Measurements from ENCODE around the gene DIS3L2.
"Not testable (repeated sequence)": the region's sequence is repeated elsewhere in the genome, so short reads cannot be mapped to it uniquely, and the experiment has no call there.

Gene DIS3L2

GRCh38 chr2:232376713-232377112 lies 415.2 kb downstream of the DIS3L2 start:
- TF ChIP-seq TAF1 (IDR thresholded peaks at IDR 0.05; ENCODE audit: borderline replicate concordance, insufficient read depth, low read length) (no peak), SIN3A (IDR thresholded peaks at IDR 0.05; ENCODE audit: borderline replicate concordance, insufficient read depth, low read length) (no peak), FOXP2 (optimal IDR thresholded peaks at IDR 0.05; ENCODE audit: borderline replicate concordance, extremely low read depth, extremely low read length, insufficient read depth) (no peak), POLR2AphosphoS5 (IDR thresholded peaks at IDR 0.05; ENCODE audit: low read depth, low read length) (no peak), REST (IDR thresholded peaks at IDR 0.05; ENCODE audit: insufficient read depth in 1 of 2, low read depth in 2 of 2, low read length in 2 of 2) (no peak)

GRCh38 chr2:232377319-232377718 lies 415.8 kb downstream of the DIS3L2 start:
- no peak for TF ChIP-seq REST (IDR thresholded peaks at IDR 0.05; ENCODE audit: insufficient read depth in 1 of 2, low read depth in 2 of 2, low read length in 2 of 2)
- no peak for TF ChIP-seq SIN3A (IDR thresholded peaks at IDR 0.05; ENCODE audit: borderline replicate concordance, insufficient read depth, low read length)
- no peak for TF ChIP-seq POLR2AphosphoS5 (IDR thresholded peaks at IDR 0.05; ENCODE audit: low read depth, low read length)
- TF ChIP-seq FOXP2 (optimal IDR thresholded peaks at IDR 0.05; ENCODE audit: borderline replicate concordance, extremely low read depth, extremely low read length, insufficient read depth): no peak
- TF ChIP-seq TAF1 (IDR thresholded peaks at IDR 0.05; ENCODE audit: borderline replicate concordance, insufficient read depth, low read length): no peak

GRCh38 chr2:232377841-232378734 lies 416.6 kb downstream of the DIS3L2 start:
- TF ChIP-seq SIN3A (IDR thresholded peaks at IDR 0.05; ENCODE audit: borderline replicate concordance, insufficient read depth, low read length) (no peak), REST (IDR thresholded peaks at IDR 0.05; ENCODE audit: insufficient read depth in 1 of 2, low read depth in 2 of 2, low read length in 2 of 2) (no peak), TAF1 (IDR thresholded peaks at IDR 0.05; ENCODE audit: borderline replicate concordance, insufficient read depth, low read length) (no peak), POLR2AphosphoS5 (IDR thresholded peaks at IDR 0.05; ENCODE audit: low read depth, low read length) (no peak), FOXP2 (optimal IDR thresholded peaks at IDR 0.05; ENCODE audit: borderline replicate concordance, extremely low read depth, extremely low read length, insufficient read depth) (no peak)

- TF ChIP-seq TAF1 (IDR thresholded peaks at IDR 0.05; ENCODE audit: borderline replicate concordance, insufficient read depth, low read length); SIN3A (IDR thresholded peaks at IDR 0.05; ENCODE audit: borderline replicate concordance, insufficient read depth, low read length); POLR2AphosphoS5 (IDR thresholded peaks at IDR 0.05; ENCODE audit: low read depth, low read length): not testable (repeated sequence)
These were observed 417.2 kb downstream of the DIS3L2 start, which contains the start of gene ALPP for GRCh38 chr2:232378735-232379151. Gene ALPP, plus strand, starts transcription at chr2:232378751. Its CDS starts 52 bp downstream, at chr2:232378803.

- TF ChIP-seq TAF1 (IDR thresholded peaks at IDR 0.05; ENCODE audit: borderline replicate concordance, insufficient read depth, low read length) (no peak), POLR2AphosphoS5 (IDR thresholded peaks at IDR 0.05; ENCODE audit: low read depth, low read length) (no peak), FOXP2 (optimal IDR thresholded peaks at IDR 0.05; ENCODE audit: borderline replicate concordance, extremely low read depth, extremely low read length, insufficient read depth) (no peak), REST (IDR thresholded peaks at IDR 0.05; ENCODE audit: insufficient read depth in 1 of 2, low read depth in 2 of 2, low read length in 2 of 2) (no peak), SIN3A (IDR thresholded peaks at IDR 0.05; ENCODE audit: borderline replicate concordance, insufficient read depth, low read length) (no peak)
These were observed 421.1 kb downstream of the DIS3L2 start for GRCh38 chr2:232382331-232383225.

Measured in PFSK-1 (cell line).